HepG2 (cell line): ENCODE measurements around the gene ARHGEF9. TPM values are rescaled to one million over a fixed set of nuclear protein-coding genes. Genes with fewer than 3 reads are reported as not detected.

Experiments
- ATAC-seq: fragments of 200-7000 bp; cut with Tn5 transposase; 3 replicates; pipeline ENCODE4 v1.9.1; 2020; ENCODE audit warnings: mild to moderate bottlenecking, moderate library complexity
- BruUV-seq: library from RNA; stranded (reverse); fragments of 400-500 nt; replicated peaks from 2 replicates; lab custom pipeline; 2021; lab: Mats Ljungman, UMichigan
- CTCF ChIA-PET: fragments of 300-600 bp; formaldehyde crosslinking; extraction: SDS; loops from one replicate; lab custom pipeline; 2021; ENCODE audit warnings: low total read pairs, inconsistent platforms, low intra/inter-chr PET ratio; lab: Yijun Ruan, JAX
- POLR2A ChIA-PET: fragments of 350-600 bp; sonication (Branson Sonifier 250); formaldehyde crosslinking; loops from one replicate; lab custom pipeline; 2020; ENCODE audit warnings: antibody characterized with exemption, inconsistent platforms; lab: Yijun Ruan, JAX
- DNase-seq: peaks from one replicate; pipeline ENCODE4 v3.0.0-alpha.2; 2015; ENCODE audit warnings: low spot score
- FAIRE-seq: peaks from 3 replicates; lab custom pipeline; 2011; peaks lifted over from hg19 to GRCh38; lab: Jason Lieb, UNC
- H2AFZ ChIP-seq: one replicate; pipeline ENCODE4 v1.6.1; 2011; ENCODE audit warnings: low read length, inconsistent platforms
- H3K27ac ChIP-seq: fragments of 300-600 bp; 3 replicates; pipeline ENCODE4 v1.8.0; 2011; ENCODE audit warnings: mixed run types, mild to moderate bottlenecking, mixed read lengths, low read length, inconsistent platforms; ENCODE audit not compliant: insufficient read depth; ENCODE audit errors: extremely low read length
- H3K27me3 ChIP-seq, 2 experiments: fragments of 200-600 bp in 1 of 2; 2 replicates in 1 of 2; 3 replicates in 1 of 2; pipeline versions ENCODE4 v1.6.0 to v1.8.0; 2011; ENCODE audit warnings: low read length in 2 of 2, mild to moderate bottlenecking in 2 of 2, moderate library complexity in 2 of 2, inconsistent platforms in 1 of 2; ENCODE audit not compliant: insufficient read depth in 2 of 2, control insufficient read depth in 1 of 2
- H3K36me3 ChIP-seq, 2 experiments: fragments of 200-600 bp in 1 of 2; replicated peaks in 1 of 2; 2 replicates in 1 of 2; 3 replicates in 1 of 2; pipeline versions ENCODE4 v1.5.1 to v1.8.0; 2011; ENCODE audit warnings: low read length in 2 of 2, inconsistent platforms in 1 of 2; ENCODE audit not compliant: insufficient read depth in 2 of 2, control insufficient read depth in 1 of 2
- H3K4me1 ChIP-seq: 2 replicates; pipeline ENCODE4 v1.5.1; 2012; ENCODE audit warnings: low read length, inconsistent platforms; ENCODE audit not compliant: insufficient read depth
- H3K4me2 ChIP-seq: 2 replicates; pipeline ENCODE4 v1.6.0; 2011; ENCODE audit warnings: low read depth, low read length, inconsistent platforms
- H3K4me3 ChIP-seq, 3 experiments: fragments of 200-600 bp in 1 of 3; sonication (generic), shearing (Covaris generic) in 1 of 3; replicated peaks in 1 of 3; 2 replicates each; pipeline ENCODE4 v1.5.1; 2011 to 2016; ENCODE audit warnings: low read length in 3 of 3, inconsistent platforms in 2 of 3, low read depth in 2 of 3, mild to moderate bottlenecking in 2 of 3, control low read depth in 1 of 3, mixed read lengths in 1 of 3; ENCODE audit not compliant: insufficient read depth in 1 of 3
- H3K79me2 ChIP-seq: one replicate; pipeline ENCODE4 v1.6.1; 2011; ENCODE audit warnings: low read length, inconsistent platforms; ENCODE audit not compliant: insufficient read depth
- H3K9ac ChIP-seq: 2 replicates; pipeline ENCODE4 v1.6.0; 2011; ENCODE audit warnings: mild to moderate bottlenecking, low read depth, low read length, inconsistent platforms; ENCODE audit not compliant: insufficient read depth
- H3K9me3 ChIP-seq: 2 replicates; pipeline ENCODE4 v1.5.1; 2012; ENCODE audit warnings: mild to moderate bottlenecking, low read length
- H4K20me1 ChIP-seq: 2 replicates; pipeline ENCODE4 v1.6.0; 2011; ENCODE audit warnings: inconsistent platforms, mild to moderate bottlenecking, low read length, moderate library complexity; ENCODE audit not compliant: insufficient read depth
- SRF ChIP-seq: IDR thresholded peaks from 2 replicates; pipeline ENCODE4 v1.6.1; 2011; ENCODE audit warnings: mild to moderate bottlenecking, low read depth, low read length, moderate library complexity
- ZNF253 ChIP-seq: sonication (generic); formaldehyde crosslinking; IDR thresholded peaks from 2 replicates; pipeline ENCODE4 v1.8.0; 2022; ENCODE audit warnings: mild to moderate bottlenecking, missing genetic modification reagents, borderline replicate concordance
- WGBS: methylation state at CpG from one replicate; pipeline ENCODE4 v1.1.6; 2017; ENCODE audit warnings: low lambda C conversion rate; 5-methylcytosine and 5-hydroxymethylcytosine counted together
- in situ Hi-C: cut with HindIII; loops from 2 replicates; pipeline ENCODE4 v1.10.0; 2017; ENCODE audit warnings: low pct_unique_long_range_greater_than_20kb; ENCODE audit not compliant: extremely low pct_ligation_motif_present
- intact Hi-C: fragments of 100-400 bp; cut with micrococcal nuclease; formaldehyde crosslinking; loops from one replicate; pipeline ENCODE4 v1.10.0; 2022; ENCODE audit not compliant: unreplicated experiment
- polyA plus RNA-seq, 8 experiments: library from polyadenylated mRNA; depleted of rRNA in 3 of 8; stranded (reverse) in 7 of 8; unstranded in 1 of 8; fragments of >200 nt; fragmentation: Illumina TruSeq in 4 of 8; extraction: Trizol in 4 of 8; gene quantifications; 2 replicates each; pipeline versions ENCODE4 v1.2.1 to v1.2.3, GENCODE V29; 2011 to 2016; ENCODE audit warnings: low read depth in 4 of 8, missing spikeins in 1 of 8, mixed read lengths in 1 of 8; ENCODE audit not compliant: insufficient read depth in 1 of 8
- total RNA-seq, 5 experiments: library from RNA; depleted of rRNA; stranded (reverse); fragments of >200 nt; fragmentation: Illumina TruSeq; extraction: Trizol; gene quantifications; 2 replicates each; pipeline ENCODE4 v1.2.3, GENCODE V29; 2016; ENCODE audit warnings: low read depth in 1 of 5

Gene ARHGEF9
- total and polyA plus RNA-seq, 2 of the 13 experiments (the other 11 are each of a cell fraction or from before 2014, with no cell fraction given), result 0.91 to 1.8 TPM

DNA sequence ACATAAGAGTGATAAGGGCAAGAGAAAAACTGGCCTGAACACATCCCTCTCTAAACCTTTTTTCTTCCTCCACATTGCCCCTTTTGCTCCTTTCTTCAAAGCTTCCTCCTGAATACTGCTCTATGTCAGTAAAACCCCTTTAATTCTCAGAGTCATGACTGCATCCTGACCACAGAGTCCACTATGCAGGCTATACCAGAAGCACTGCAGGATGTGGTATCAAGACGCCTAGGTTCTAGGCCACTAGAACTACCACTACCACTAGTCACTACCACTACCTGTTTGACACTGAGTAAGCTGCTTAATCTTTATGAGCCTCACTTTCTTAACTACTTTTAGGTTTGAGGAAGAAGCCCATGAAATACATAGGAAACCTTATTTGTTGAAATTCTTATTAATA lies 38.7 kb downstream of the ARHGEF9 start:
- ChIA-PET CTCF (no interaction called here), POLR2A (no interaction called here)
- Histone ChIP-seq H3K36me3 (no peaks in the 10 kb centered on the region), H3K4me3 (no peak overlapping the region), H3K4me2 (no peak overlapping the region), H3K79me2 (no peaks in the 10 kb centered on the region), H3K4me1 (no peaks in the 10 kb centered on the region), H3K27me3 (no peaks in the 10 kb centered on the region), H3K9ac (no peak overlapping the region), H3K9me3 (no peaks in the 10 kb centered on the region), H2AFZ (no peak overlapping the region), H4K20me1 (no peaks in the 10 kb centered on the region), H3K27ac (no peak overlapping the region)
- DNase-seq, result no peak
- BruUV-seq, result no TSS peak
- ATAC-seq, result no peak
- in situ Hi-C loops (no loop called here), intact Hi-C loops (no loop called here)
- FAIRE-seq, result no peak
- TF ChIP-seq ZNF253 (CRISPR knock-in tag), result no peak
- 100% methylated on average over 1 of the region's 1 CpG for WGBS

DNA sequence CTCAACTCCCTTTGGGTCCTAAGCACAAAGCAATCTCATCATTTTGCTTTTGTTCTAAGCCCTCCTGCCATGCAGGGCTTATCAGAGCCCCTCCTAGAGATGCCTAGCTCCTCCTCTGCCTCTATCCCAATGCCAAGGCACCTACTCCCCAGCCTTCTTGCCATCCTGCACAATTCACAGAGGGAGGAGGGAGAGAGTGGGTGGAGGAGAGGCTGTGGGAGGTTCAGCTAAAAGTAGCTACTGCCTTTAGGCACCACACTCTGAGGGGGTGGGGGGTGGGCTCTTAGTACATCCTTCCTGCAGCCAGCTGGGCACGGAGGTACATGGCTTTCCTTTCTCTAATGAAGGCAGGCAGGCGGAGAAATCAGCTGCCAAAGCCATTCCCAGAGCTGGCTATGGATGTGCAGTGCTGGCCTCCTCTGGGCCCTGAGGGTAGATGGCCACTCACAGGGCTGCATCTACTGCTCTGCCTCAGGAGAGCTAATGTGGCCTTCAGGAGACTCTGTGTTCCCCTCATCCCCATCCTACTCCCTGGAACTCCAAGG lies 40.1 kb downstream of the ARHGEF9 start:
- intact Hi-C loops, result no loop called here
- CTCF ChIA-PET, result no interaction called here
- Histone ChIP-seq H3K79me2 (no peaks in the 10 kb centered on the region), H4K20me1 (no peaks in the 10 kb centered on the region), H3K9me3 (no peaks in the 10 kb centered on the region), H2AFZ (no peak overlapping the region), H3K27ac (no peak overlapping the region), H3K4me2 (no peak overlapping the region)
- no TSS peak for BruUV-seq
- ATAC-seq (no peak), FAIRE-seq (no peak), DNase-seq (no peak)
- TF ChIP-seq SRF, result no peak
- TF ChIP-seq, all 625 proteins: peak for 0
- in situ Hi-C loops, result no loop called here
- no peaks in the 10 kb centered on the region for H3K36me3 ChIP-seq
- no peak overlapping the region for H3K9ac ChIP-seq
- POLR2A ChIA-PET, result no interaction called here
- WGBS, result no CpG with 5 or more reads among the region's 2 CpGs
- H3K27me3 ChIP-seq, result no peaks in the 10 kb centered on the region
- H3K4me3 ChIP-seq, result no peak overlapping the region
- no peaks in the 10 kb centered on the region for H3K4me1 ChIP-seq
